Kidney (tissue), 14 donors: ENCODE measurements around the gene GNB1L. TPM values are rescaled to one million over a fixed set of nuclear protein-coding genes. Genes with fewer than 3 reads are reported as not detected.

ENCODE experiments used
- DNase-seq, 5 donors: peaks; one replicate each; pipeline ENCODE4 v3.0.0-alpha.2; 2013 to 2020
- FAIRE-seq: peaks from 2 replicates; lab custom pipeline; 2012; peaks lifted over from hg19 to GRCh38; lab: Jason Lieb, UNC
- H3K27ac ChIP-seq, 2 donors: one replicate each; pipeline ENCODE4 v1.7.0; 2013; ENCODE audit warnings: low read depth in 2 of 2, low read length in 2 of 2, inconsistent platforms in 1 of 2
- H3K27me3 ChIP-seq: one replicate; pipeline ENCODE4 v1.7.1; 2013; ENCODE audit warnings: low read length, inconsistent platforms; ENCODE audit not compliant: control insufficient read depth, insufficient read depth
- H3K36me3 ChIP-seq, 3 donors: one replicate each; pipeline versions ENCODE4 v1.7.0 to v1.7.1; 2013; ENCODE audit warnings: low read length in 3 of 3, control low read depth in 1 of 3, inconsistent platforms in 1 of 3; ENCODE audit not compliant: insufficient read depth in 3 of 3, control insufficient read depth in 2 of 3
- H3K4me1 ChIP-seq, 3 donors: one replicate each; pipeline versions ENCODE4 v1.7.0 to v1.7.1; 2013; ENCODE audit warnings: low read length in 3 of 3, inconsistent platforms in 1 of 3, low read depth in 1 of 3; ENCODE audit not compliant: control insufficient read depth in 2 of 3, insufficient read depth in 2 of 3
- H3K4me3 ChIP-seq, 3 donors: one replicate each; pipeline versions ENCODE4 v1.7.0 to v1.8.1; 2013; ENCODE audit warnings: low read length in 3 of 3, control low read depth in 1 of 3, inconsistent platforms in 1 of 3
- H3K9ac ChIP-seq, 3 donors: one replicate each; pipeline versions ENCODE4 v1.7.0 to v1.7.1; 2013; ENCODE audit warnings: low read length in 3 of 3, control low read depth in 1 of 3, inconsistent platforms in 1 of 3
- H3K9me3 ChIP-seq, 3 donors: one replicate each; pipeline versions ENCODE4 v1.7.0 to v1.7.1; 2013; ENCODE audit warnings: low read length in 3 of 3, control low read depth in 1 of 3, inconsistent platforms in 1 of 3; ENCODE audit not compliant: control insufficient read depth in 2 of 3, insufficient read depth in 1 of 3
- CTCF ChIP-seq: IDR thresholded peaks from 3 replicates; pipeline ENCODE4 v1.5.1; 2012; ENCODE audit warnings: mild to moderate bottlenecking, moderate library complexity, borderline replicate concordance; ENCODE audit not compliant: insufficient read depth; ENCODE audit errors: extremely low read depth
- intact Hi-C: fragments of 100-400 bp; cut with DNase I; formaldehyde crosslinking; loops from one replicate; pipeline ENCODE4 v1.11.1; 2022
- polyA plus RNA-seq: library from polyadenylated mRNA; stranded (reverse); fragments of 350-450 nt; fragmentation: Illumina TruSeq; extraction: RNeasy Lipid Tissue Mini Kit (QIAGEN cat#74804); gene quantifications from one replicate; pipeline ENCODE4 v1.2.3, GENCODE V29; 2014; ENCODE audit warnings: low read depth, low replicate concordance; ENCODE audit not compliant: insufficient read depth
- total RNA-seq: library from RNA; stranded (reverse); fragmentation: NEBNext Ultra II Directional; extraction: Animal tissue kit (Norgen Biotek cat#: 25700); gene quantifications from one replicate; pipeline ENCODE4 v1.2.1, GENCODE V29; 2021
- donor health status: control.
- donor health status: control.
- donor health status: control.
- donor health status: control.
- donor health status: control.
- donor health status: DM: yes; HTN: yes; CAD: no.
- donor health status: Normal renal cell carcinoma (clear cell type).

GNB1L gene
- total and polyA plus RNA-seq, 2 donors from 2014 or later = 4.0 to 4.4 TPM

DNA sequence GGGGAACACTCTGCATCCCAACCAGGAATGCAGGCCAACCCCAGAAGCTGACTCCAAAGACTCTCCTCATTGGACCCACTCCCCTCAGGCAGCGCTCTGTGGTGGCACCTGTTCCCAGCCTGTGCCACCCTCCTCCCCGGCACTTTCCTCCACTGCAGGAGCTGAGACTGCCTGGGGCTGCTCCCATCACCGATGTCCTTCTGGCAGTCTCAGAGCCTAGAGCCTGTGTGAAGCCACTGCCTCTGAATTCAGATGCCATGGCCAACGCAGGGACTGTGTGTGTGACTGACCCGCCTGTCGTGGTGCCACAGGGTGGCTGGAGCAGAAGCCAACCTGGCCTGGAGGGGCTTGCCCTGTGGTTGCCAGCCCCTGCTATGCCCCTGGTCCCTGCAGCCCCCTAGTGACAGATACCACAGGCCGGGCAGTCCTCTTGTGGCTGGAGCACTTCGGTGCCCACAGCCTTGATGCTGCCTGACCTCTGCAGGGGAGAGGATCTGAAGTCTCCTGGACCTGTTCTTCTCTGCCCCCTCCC lies 50.9 kb downstream of the GNB1L start:
- DNase-seq (peak in 2 of 5 donors; percentile 24 to 63), FAIRE-seq (no peak)
- Histone ChIP-seq H3K27me3 (no peaks in the 10 kb centered on the region), H3K27ac (no peak overlapping the region), H3K9me3 (no peaks in the 10 kb centered on the region), H3K9ac (no peak overlapping the region), H3K36me3 (no peaks in the 10 kb centered on the region), H3K4me3 (no peak overlapping the region), H3K4me1 (no peaks in the 10 kb centered on the region)
- TF ChIP-seq CTCF = no peak
- intact Hi-C loops = no loop called here

- no peak overlapping the region for H3K4me3 ChIP-seq
- no peaks in the 10 kb centered on the region for H3K4me1 ChIP-seq
- intact Hi-C loops = no loop called here
- no peaks in the 10 kb centered on the region for H3K36me3 ChIP-seq
- no peak overlapping the region for H3K9ac ChIP-seq
- peak in 2 of 5 donors; percentile 27 to 68 for DNase-seq
- FAIRE-seq = no peak
- H3K9me3 ChIP-seq = no peaks in the 10 kb centered on the region
- no peak overlapping the region for H3K27ac ChIP-seq
- TF ChIP-seq CTCF = no peak
- no peaks in the 10 kb centered on the region for H3K27me3 ChIP-seq
These were observed 51.6 kb downstream of the GNB1L start for GRCh38 chr22:19802894-19803735.

GRCh38 chr22:19802001-19802893 lies 52.4 kb downstream of the GNB1L start:
- no peak for TF ChIP-seq CTCF
- FAIRE-seq = no peak

More at GRCh38 chr22:19802001-19802893, 52.4 kb downstream of the GNB1L start:
- intact Hi-C loops = no loop called here
- peak in 4 of 5 donors; percentile 34 to 57 (median 52) for DNase-seq
- no peaks in the 10 kb centered on the region for H3K36me3 ChIP-seq
- no peak overlapping the region for H3K4me3 ChIP-seq
- no peaks in the 10 kb centered on the region for H3K4me1 ChIP-seq
- H3K9ac ChIP-seq = no peak overlapping the region
- no peak overlapping the region for H3K27ac ChIP-seq
- no peaks in the 10 kb centered on the region for H3K27me3 ChIP-seq
- no peaks in the 10 kb centered on the region for H3K9me3 ChIP-seq
